GM19395 (cell line): ENCODE data around the gene ITPR2.
"Not testable (repeated sequence)": the region's sequence is repeated elsewhere in the genome, so short reads cannot be mapped to it uniquely, and the experiment has no call there.

Source experiments
- ATAC-seq: cut with Tn5 transposase; IDR thresholded peaks from one replicate; pipeline ENCODE4 v1.9.1; 2021; ENCODE audit warnings: mild to moderate bottlenecking, moderate library complexity; ENCODE audit not compliant: unreplicated experiment

Gene ITPR2

GRCh38 chr12:26767116-26767515 is 65.9 kb downstream of the ITPR2 start:
- no peak for ATAC-seq

GRCh38 chr12:26762186-26762585 is 70.8 kb downstream of the ITPR2 start:
- no peak for ATAC-seq

GRCh38 chr12:26761775-26762174 is 71.2 kb downstream of the ITPR2 start:
- ATAC-seq, result no peak

GRCh38 chr12:26760657-26761293 is 72.2 kb downstream of the ITPR2 start:
- no peak for ATAC-seq

GRCh38 chr12:26755362-26755761 is 77.6 kb downstream of the ITPR2 start:
- not testable (repeated sequence) for ATAC-seq

GRCh38 chr12:26754148-26754547 is 78.8 kb downstream of the ITPR2 start:
- no peak for ATAC-seq

GRCh38 chr12:26751179-26751578 is 81.8 kb downstream of the ITPR2 start:
- no peak for ATAC-seq

- peak; percentile 59 for ATAC-seq
Measured at GRCh38 chr12:26750531-26751175, 82.3 kb downstream of the ITPR2 start.

GRCh38 chr12:26749781-26750180 is 83.2 kb downstream of the ITPR2 start:
- peak; percentile 77 for ATAC-seq

GRCh38 chr12:26748741-26749431 is 84.1 kb downstream of the ITPR2 start:
- peak; percentile 50 for ATAC-seq

- peak; percentile 21 for ATAC-seq
Measured at GRCh38 chr12:26748412-26748740, 84.6 kb downstream of the ITPR2 start.

GRCh38 chr12:26746121-26746714 is 86.8 kb downstream of the ITPR2 start:
- no peak for ATAC-seq

GRCh38 chr12:26744697-26745440 is 88.1 kb downstream of the ITPR2 start:
- no peak for ATAC-seq

- no peak for ATAC-seq
Measured at GRCh38 chr12:26744042-26744626, 88.9 kb downstream of the ITPR2 start.

GRCh38 chr12:26741584-26742227 is 91.3 kb downstream of the ITPR2 start:
- ATAC-seq, result no peak

- ATAC-seq, result no peak
Measured at GRCh38 chr12:26740991-26741390, 92.0 kb downstream of the ITPR2 start.

- ATAC-seq, result no peak
Measured at GRCh38 chr12:26740348-26740747, 92.6 kb downstream of the ITPR2 start.

GRCh38 chr12:26737487-26738030 is 95.4 kb downstream of the ITPR2 start:
- no peak for ATAC-seq

GRCh38 chr12:26736563-26737486 is 96.2 kb downstream of the ITPR2 start:
- ATAC-seq, result no peak
